PC-3 (cell line): Measurements from ENCODE around the gene RXRA.

ENCODE experiments used
- CTCF ChIP-seq: fragments of 300-600 bp; sonication (generic); conservative IDR thresholded peaks from 2 replicates; pipeline ENCODE4 v1.5.1; 2017; ENCODE audit warnings: antibody characterized with exemption, low read depth, mild to moderate bottlenecking, low read length
- EZH2 ChIP-seq: fragments of 300-600 bp; sonication (generic); IDR thresholded peaks from one replicate; pipeline ENCODE4 v1.6.1; 2017; ENCODE audit warnings: antibody characterized with exemption, mild to moderate bottlenecking, low read length; ENCODE audit not compliant: unreplicated experiment
- EZH2phosphoT487 ChIP-seq: fragments of 300-600 bp; sonication (generic); IDR thresholded peaks from 2 replicates; pipeline ENCODE4 v1.6.1; 2018; ENCODE audit warnings: mild to moderate bottlenecking, antibody characterized with exemption, low read length, borderline replicate concordance

GRCh38 chr9:134297576-134297975 is 28.7 kb upstream of the RXRA start:
- TF ChIP-seq EZH2 (no peak), CTCF (no peak), EZH2phosphoT487 (no peak)
